Cardiac muscle cell (in vitro differentiated cells and primary cell): ENCODE measurements around the gene PLA2G15. TPM values are rescaled to one million over a fixed set of nuclear protein-coding genes. Genes with fewer than 3 reads are reported as not detected.

Experiments
- DNase-seq, 2 donors: peaks; one replicate each; pipeline versions ENCODE4 v3.0.0 to v3.0.0-alpha.2; 2010 to 2017; ENCODE audit warnings: low read depth in 1 of 2, low spot score in 1 of 2
- H3K27ac ChIP-seq: fragments of 200-600 bp; sonication (generic); 2 replicates; pipeline ENCODE4 v1.5.1; 2016
- H3K27me3 ChIP-seq: fragments of 200-600 bp; sonication (generic); 2 replicates; pipeline ENCODE4 v1.6.0; 2016; ENCODE audit warnings: control low read depth
- H3K36me3 ChIP-seq: fragments of 200-600 bp; sonication (generic); 2 replicates; pipeline ENCODE4 v1.5.1; 2016; ENCODE audit warnings: control low read depth
- H3K4me1 ChIP-seq: fragments of 200-600 bp; sonication (generic); 2 replicates; pipeline ENCODE4 v1.8.1; 2017; ENCODE audit warnings: low read depth, mild to moderate bottlenecking, mixed run types
- H3K4me3 ChIP-seq: fragments of 200-600 bp; sonication (generic); 2 replicates; pipeline ENCODE4 v1.5.1; 2016; ENCODE audit warnings: mild to moderate bottlenecking
- H3K9me3 ChIP-seq: fragments of 200-600 bp; sonication (generic); 2 replicates; pipeline ENCODE4 v1.5.1; 2017; ENCODE audit warnings: low read depth, mild to moderate bottlenecking, control low read depth
- CTCF ChIP-seq: IDR thresholded peaks from 2 replicates; pipeline ENCODE4 v1.5.1; 2012; ENCODE audit warnings: low read depth, mild to moderate bottlenecking, low read length
- polyA plus RNA-seq: library from polyadenylated mRNA; unstranded; fragments of >200 nt; fragmentation: Nextera tagmentation; extraction: Ambion mirVana; gene quantifications from 2 replicates; pipeline ENCODE4 v1.2.1, GENCODE V29; 2016
- total RNA-seq: library from RNA; depleted of rRNA; stranded (reverse); fragments of >200 nt; gene quantifications from 2 replicates; pipeline ENCODE4 v1.2.3, GENCODE V29; 2016

Gene PLA2G15
- total and polyA plus RNA-seq, 2 experiments from 2014 or later: 17.5 to 18.0 TPM

- Histone ChIP-seq H3K27me3 (no peaks in the 10 kb centered on the region), H3K36me3 (no peaks in the 10 kb centered on the region), H3K27ac (no peak overlapping the region), H3K4me1 (peaks cover 3% of the 10 kb centered on the region), H3K9me3 (no peaks in the 10 kb centered on the region), H3K4me3 (no peak overlapping the region)
- no peak for DNase-seq
- TF ChIP-seq CTCF: no peak
Observed at GRCh38 chr16:68257251-68257905, 12.2 kb downstream of the PLA2G15 start.

GRCh38 chr16:68257906-68258800 is 13.0 kb downstream of the PLA2G15 start:
- no peaks in the 10 kb centered on the region for H3K27me3 ChIP-seq
- DNase-seq: no peak
- no peak overlapping the region for H3K27ac ChIP-seq
- no peaks in the 10 kb centered on the region for H3K9me3 ChIP-seq
- H3K4me3 ChIP-seq: no peak overlapping the region
- no peaks in the 10 kb centered on the region for H3K36me3 ChIP-seq
- H3K4me1 ChIP-seq: no peaks in the 10 kb centered on the region
- no peak for TF ChIP-seq CTCF

- no peaks in the 10 kb centered on the region for H3K36me3 ChIP-seq
- no peaks in the 10 kb centered on the region for H3K27me3 ChIP-seq
- DNase-seq: no peak
- H3K27ac ChIP-seq: no peak overlapping the region
- H3K9me3 ChIP-seq: no peaks in the 10 kb centered on the region
- H3K4me1 ChIP-seq: no peaks in the 10 kb centered on the region
- no peak for TF ChIP-seq CTCF
- H3K4me3 ChIP-seq: no peak overlapping the region
Observed at GRCh38 chr16:68259007-68259825, 14.0 kb downstream of the PLA2G15 start.

- no peak for DNase-seq
- no peaks in the 10 kb centered on the region for H3K27me3 ChIP-seq
- no peaks in the 10 kb centered on the region for H3K9me3 ChIP-seq
- H3K4me1 ChIP-seq: peaks cover 9% of the 10 kb centered on the region
- H3K4me3 ChIP-seq: peak overlapping the region; percentile 93
- peak overlapping the region; percentile 77 for H3K27ac ChIP-seq
- no peak for TF ChIP-seq CTCF
- no peaks in the 10 kb centered on the region for H3K36me3 ChIP-seq
Observed at GRCh38 chr16:68263559-68264127, 18.5 kb downstream of the PLA2G15 start.
